ENCODE data around the gene KRTAP2-2. TPM values are rescaled to one million over a fixed set of nuclear protein-coding genes. Genes with fewer than 3 reads are reported as not detected.
A peak's percentile ranks its signal among the peaks of the same experiment; 100 is the strongest.

The KRTAP2-2 gene
- total and polyA plus RNA-seq, 2 of the 4 experiments (the other 2 are of a cell fraction): 0.17 TPM; not detected in 1

- TF ChIP-seq SMC3 (IDR thresholded peaks at IDR 0.05; ENCODE audit: low read depth, low read length): no peak
- TF ChIP-seq NFE2L2 (IDR thresholded peaks at IDR 0.05; ENCODE audit: low read depth, low read length): no peak
Observed at GRCh38 chr17:41026715-41027471, 28.1 kb downstream of the KRTAP2-2 start, which contains the start of gene KRTAP1-5 (continued).

GRCh38 chr17:41024697-41025096 is 30.3 kb downstream of the KRTAP2-2 start:
- Histone ChIP-seq H3K27me3 (ENCODE audit: control insufficient read depth, insufficient read depth, low read length) (no peaks in the 10 kb centered on the region), H3K27ac (ENCODE audit: insufficient read depth, low read length) (no peak overlapping the region), H2AK5ac (ENCODE audit: low read depth, low read length) (no peak overlapping the region), H4K91ac (ENCODE audit: insufficient read depth, low read depth, low read length) (no peak overlapping the region), H4K20me1 (ENCODE audit: insufficient read depth, low read length) (no peaks in the 10 kb centered on the region), H3K23ac (ENCODE audit: low read depth, low read length) (no peak overlapping the region), H3K4me2 (ENCODE audit: low read depth, low read length) (no peak overlapping the region), H3K36me3 (ENCODE audit: control insufficient read depth, insufficient read depth, low read length) (no peaks in the 10 kb centered on the region), H3K56ac (ENCODE audit: extremely low read depth, insufficient read depth, low read length) (no peak overlapping the region), H3K9me1 (ENCODE audit: insufficient read depth, low read length) (peaks cover 7% of the 10 kb centered on the region), H2BK120ac (ENCODE audit: low read depth, low read length) (0 out of 2 replicates have a peak overlapping the region, but pooled peaks have one; percentile 3), H3K18ac (ENCODE audit: low read depth, low read length) (no peak overlapping the region; the same call in 1 of the 2 replicates), H3K79me1 (ENCODE audit: low read depth in 1 of 2, low read length in 2 of 2) (no peaks in the 10 kb centered on the region), H3K14ac (replicated peaks; ENCODE audit: low read depth, low read length) (no peak overlapping the region; the same call in 1 of the 2 replicates), H2AFZ (replicated peaks; ENCODE audit: low read length, poor library complexity) (no peak overlapping the region), H3K4me1 (ENCODE audit: control insufficient read depth, insufficient read depth, low read length) (peaks cover 9% of the 10 kb centered on the region), H2AK9ac (replicated peaks; ENCODE audit: low read depth, low read length, poor library complexity) (no peak overlapping the region), H2BK5ac (ENCODE audit: low read depth, low read length, poor library complexity, severe bottlenecking) (peak overlapping the region; percentile 14), H4K8ac (ENCODE audit: low read depth in 2 of 2, low read length in 2 of 2) (peak overlapping the region; percentile 10 to 24; a peak in 1 of 4 replicates), H3K9me3 (ENCODE audit: control insufficient read depth, insufficient read depth, low read length) (no peaks in the 10 kb centered on the region; the same call in 1 of the 2 replicates), H3K9ac (ENCODE audit: low read depth, low read length) (no peak overlapping the region), H2BK20ac (ENCODE audit: low read depth, low read length) (peak overlapping the region; percentile 13; the same call in 1 of the 2 replicates), H2BK15ac (ENCODE audit: low read depth, low read length) (no peak overlapping the region; the same call in 2 of the 3 replicates), H4K5ac (ENCODE audit: low read depth, low read length) (no peak overlapping the region; the same call in 1 of the 2 replicates), H3K4ac (ENCODE audit: low read depth, low read length) (0 out of 2 replicates have a peak overlapping the region, but pooled peaks have one; percentile 3), H3K4me3 (ENCODE audit: insufficient read depth, low read depth, low read length) (no peak overlapping the region)
- in situ Hi-C loops (cut with MboI; ENCODE audit: low sequenced_read_pairs) (no loop called here), intact Hi-C loops (cut with micrococcal nuclease) (no loop called here), dilution Hi-C loops (cut with HindIII; ENCODE audit: low sequenced_read_pairs, unreplicated experiment) (no loop called here)
- ChIA-PET POLR2A (ENCODE audit: unreplicated experiment) (no interaction called here), CTCF (interaction anchor here (1.3 kb wide), 1 partner anchor 44 kb away, joined by 3 read pairs; no protein-coding TSS in a partner anchor)
- no peak for ATAC-seq (ENCODE audit: low read depth)
- TF ChIP-seq SMC3 (IDR thresholded peaks at IDR 0.05; ENCODE audit: low read depth, low read length): no peak
- no peak for TF ChIP-seq CEBPB (IDR thresholded peaks at IDR 0.05; ENCODE audit: low read depth, low read length)
- no peak for TF ChIP-seq ELK1 (IDR thresholded peaks at IDR 0.05; ENCODE audit: borderline replicate concordance, low read depth, low read length)
- no peak for TF ChIP-seq RFX5 (IDR thresholded peaks at IDR 0.05; ENCODE audit: low read depth, low read length)
- TF ChIP-seq RCOR1 (IDR thresholded peaks at IDR 0.05; ENCODE audit: insufficient replicate concordance, low read length): no peak
- no peak for TF ChIP-seq NFE2L2 (IDR thresholded peaks at IDR 0.05; ENCODE audit: low read depth, low read length)
- TF ChIP-seq CHD1 (IDR thresholded peaks at IDR 0.05; ENCODE audit: low read depth, low read length): no peak
- TF ChIP-seq FOS (IDR thresholded peaks at IDR 0.05; ENCODE audit: low read depth, low read length): no peak
- no peak for TF ChIP-seq USF2 (IDR thresholded peaks at IDR 0.05; ENCODE audit: low read depth, low read length)
- TF ChIP-seq MAFK (IDR thresholded peaks at IDR 0.05; ENCODE audit: low read depth, low read length): no peak
- no TSS peak for BruUV-seq (replicated peaks)
- peak; percentile 14 for DNase-seq
- 100% methylated on average over 2 of the region's 3 CpGs; no CpG with 5 or more reads in 1 of the 2 experiments for whole genome bisulfite sequencing, 2 experiments (ENCODE audit: extremely low coverage in 2 of 2, insufficient read length in 1 of 2)

Data from IMR-90 (cell line).